NCI-H1048 (cell line): ENCODE measurements around the gene LSMEM2.
"Not testable (repeated sequence)": the region's sequence is repeated elsewhere in the genome, so short reads cannot be mapped to it uniquely, and the experiment has no call there.

Experiments used
- DNase-seq: peaks from one replicate; lab custom pipeline; 2025; lab: John Stamatoyannopoulos, UW

LSMEM2 gene

DNA sequence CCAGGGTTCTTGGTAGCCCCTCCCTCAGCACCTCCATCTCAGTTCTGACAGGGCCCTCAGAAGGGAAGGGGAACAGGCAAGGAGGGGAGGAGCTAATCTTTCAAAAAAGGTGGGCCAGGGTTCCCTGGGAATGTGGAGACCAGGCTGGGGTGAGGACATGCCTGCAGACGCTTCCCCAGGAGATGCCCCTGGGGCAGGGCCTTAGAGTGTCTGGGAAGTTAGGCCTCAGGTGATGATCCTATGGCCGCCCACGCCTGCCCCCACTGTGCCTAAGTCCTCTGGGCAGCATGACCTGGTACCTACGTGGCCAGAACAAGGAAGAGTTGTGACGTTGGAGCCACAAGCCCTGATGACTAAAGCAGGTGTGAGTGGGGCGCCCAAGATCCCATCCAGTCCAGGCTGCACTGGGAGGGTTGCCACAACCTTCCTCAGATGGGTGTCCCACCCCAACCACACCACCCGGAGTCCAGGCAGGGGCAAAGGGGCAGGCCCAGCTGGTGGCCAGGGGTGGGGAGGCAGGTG lies 13.9 kb upstream of the LSMEM2 start:
- DNase-seq, result no peak

DNA sequence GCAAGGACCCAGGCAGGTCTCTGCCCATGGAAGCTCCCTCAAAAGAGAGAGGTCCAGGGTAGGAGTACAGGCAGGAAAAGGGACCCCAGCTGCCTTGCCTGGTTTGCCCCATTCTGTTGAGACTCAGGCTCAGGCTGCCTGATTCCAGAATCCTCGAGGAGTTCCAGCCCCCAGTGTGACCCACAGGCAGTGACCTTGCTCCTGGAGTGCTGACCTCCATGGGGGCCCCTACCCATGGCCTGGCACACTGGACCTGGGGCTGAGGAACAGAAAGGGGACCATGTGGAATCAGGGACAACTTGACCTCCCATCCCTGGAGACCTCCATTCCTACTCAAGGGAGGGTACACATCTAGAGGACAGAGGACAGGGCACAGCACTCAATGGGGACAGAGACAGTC lies 13.3 kb upstream of the LSMEM2 start:
- DNase-seq, result no peak

DNA sequence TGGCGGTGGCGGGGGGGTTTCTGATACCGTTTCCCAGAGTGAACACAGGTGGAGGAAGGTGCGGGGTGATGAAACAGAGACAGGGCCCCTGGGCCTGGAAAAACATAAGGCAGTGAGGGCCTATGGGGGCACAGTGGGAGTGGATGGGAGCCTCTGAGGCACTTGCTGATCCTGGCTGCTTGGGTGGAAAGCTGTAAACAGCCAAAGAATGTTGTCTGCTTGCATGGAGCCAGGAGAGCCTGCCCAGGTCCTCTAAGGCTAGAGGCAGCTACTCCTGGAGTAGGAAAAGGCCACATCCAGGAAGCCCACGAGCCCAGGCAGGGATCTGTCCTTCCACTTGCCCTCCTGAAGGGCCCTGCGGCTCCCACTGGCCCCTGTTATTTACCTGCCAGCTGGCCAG lies 12.9 kb upstream of the LSMEM2 start:
- no peak for DNase-seq

DNA sequence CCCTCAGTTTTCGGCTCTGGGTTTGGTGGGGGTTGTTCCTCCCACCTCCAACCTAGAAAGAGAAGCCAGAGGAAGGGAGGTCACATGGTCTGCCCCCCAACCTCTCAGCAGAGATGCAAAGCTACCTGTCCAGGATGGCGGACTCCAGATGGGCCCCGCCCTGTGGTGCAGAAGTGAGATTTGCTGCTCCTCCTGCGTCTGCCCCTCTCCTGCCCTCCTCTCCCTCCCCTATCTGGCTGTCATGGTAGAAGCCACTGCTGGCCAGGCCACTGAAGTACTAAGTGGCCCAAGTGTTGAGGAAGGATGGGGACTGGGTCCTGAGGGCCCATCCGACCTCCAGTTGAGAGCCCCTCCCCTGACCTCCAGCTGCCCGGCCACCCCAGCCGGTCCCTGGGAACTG lies 12.1 kb upstream of the LSMEM2 start:
- DNase-seq, result no peak

DNA sequence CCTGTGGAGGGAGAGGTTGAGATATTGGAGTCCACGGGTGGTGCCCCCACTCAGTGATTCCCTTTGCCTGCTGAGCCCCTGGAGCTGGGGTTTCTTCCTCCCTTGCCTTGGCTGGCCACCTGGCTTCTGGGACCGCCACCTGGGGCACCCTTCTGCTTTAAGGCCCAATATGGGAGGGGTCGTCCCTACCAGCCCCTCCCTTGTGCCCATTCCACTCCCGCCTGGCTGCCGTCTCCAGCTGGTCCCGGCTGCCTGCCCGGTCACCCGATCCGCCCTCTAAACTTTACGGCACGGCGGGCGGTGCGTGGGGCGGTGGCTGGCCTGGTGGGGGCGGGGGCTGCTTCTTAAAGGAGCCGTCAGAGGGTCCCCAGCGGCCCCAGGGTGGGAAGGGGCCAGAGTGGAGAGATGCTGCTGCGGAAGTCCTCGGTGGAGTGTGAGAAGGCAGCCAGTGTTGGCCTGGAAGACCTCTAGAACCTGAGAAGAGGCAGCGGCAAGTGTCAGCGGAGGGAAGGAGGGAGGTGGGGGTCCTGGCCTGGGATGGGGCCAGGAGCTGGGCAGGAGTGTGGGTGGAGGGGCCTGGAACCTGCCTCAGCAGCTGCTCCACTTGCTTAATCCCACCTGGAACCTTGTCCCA lies 11.5 kb upstream of the LSMEM2 start:
- no peak for DNase-seq

DNA sequence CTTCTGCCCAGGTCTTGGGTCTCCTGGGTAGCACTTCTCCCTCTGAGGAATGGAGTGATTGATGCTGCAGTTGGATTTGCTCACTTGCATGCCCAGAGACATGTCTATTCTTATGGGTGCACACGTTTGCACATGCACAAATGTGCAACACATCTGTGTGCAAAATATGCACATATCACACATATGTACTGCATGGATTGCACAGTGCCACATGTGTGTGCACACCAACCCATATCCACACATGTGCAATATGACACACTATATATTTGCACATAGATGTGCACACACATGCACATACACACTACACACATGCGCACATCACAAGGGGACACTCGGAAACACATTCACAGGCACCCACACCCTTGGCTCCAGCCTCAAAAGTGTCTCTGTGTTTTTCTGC lies 10.6 kb upstream of the LSMEM2 start:
- DNase-seq, result no peak

DNA sequence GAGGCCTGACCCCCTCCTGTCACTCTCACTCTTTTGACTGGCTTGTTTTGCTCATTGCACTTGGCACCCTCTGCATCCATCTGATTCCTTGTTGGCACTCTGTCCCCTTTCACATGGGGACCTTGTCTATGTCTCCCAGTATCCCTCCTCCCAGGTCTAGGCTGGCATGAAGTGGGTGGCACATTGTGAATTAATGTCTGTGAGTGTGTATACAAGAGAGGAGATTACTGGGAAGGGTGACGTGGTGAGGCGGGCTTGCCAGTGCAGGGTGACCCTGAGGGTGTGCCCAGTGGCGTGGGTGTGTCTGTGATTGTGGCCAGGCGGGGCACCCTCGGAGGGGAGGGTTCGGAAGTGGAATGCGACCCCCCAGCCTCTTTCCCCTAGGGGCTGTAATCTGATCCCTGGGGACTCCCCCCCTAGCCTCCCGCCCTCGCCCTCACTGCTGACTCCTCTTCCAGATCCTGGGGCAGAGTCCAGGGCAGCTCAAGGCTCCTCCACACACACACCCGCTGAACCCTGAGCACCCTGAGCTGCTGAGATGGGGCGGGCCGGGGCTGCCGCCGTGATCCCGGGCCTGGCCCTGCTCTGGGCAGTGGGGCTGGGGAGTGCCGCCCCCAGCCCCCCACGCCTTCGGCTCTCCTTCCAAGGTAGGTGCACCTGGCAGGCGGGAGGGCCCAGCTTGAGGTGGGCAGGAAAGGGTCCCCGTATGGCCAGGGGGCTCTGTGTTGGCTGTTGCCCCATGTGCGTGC lies 10.0 kb upstream of the LSMEM2 start, which contains the start of gene SEMA3B:
Gene SEMA3B (plus strand): TSS at position 445 of the 749 bp plus-strand sequence. CDS start 94 bp downstream, at position 539.
- no peak for DNase-seq

DNA sequence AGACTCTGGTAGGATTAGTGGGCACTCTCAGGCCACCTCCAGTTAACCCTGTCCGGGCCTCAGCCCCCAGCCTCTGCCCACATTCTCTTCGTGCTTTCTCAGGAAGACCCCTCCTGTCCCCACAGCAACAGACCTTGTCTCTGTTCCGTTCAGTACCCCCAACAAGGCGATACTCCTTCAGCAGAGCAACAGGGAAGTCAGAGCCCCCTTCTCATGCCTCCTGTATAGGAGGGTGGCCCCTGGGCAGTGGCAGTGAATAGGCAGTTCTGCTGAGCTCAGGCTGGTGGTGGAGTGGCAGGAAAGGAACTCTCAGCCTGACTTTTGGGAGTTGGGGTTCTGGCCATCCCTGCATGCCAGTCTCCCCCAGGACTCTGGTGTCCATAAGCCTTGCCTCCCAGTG lies 9.4 kb upstream of the LSMEM2 start:
- no peak for DNase-seq

DNA sequence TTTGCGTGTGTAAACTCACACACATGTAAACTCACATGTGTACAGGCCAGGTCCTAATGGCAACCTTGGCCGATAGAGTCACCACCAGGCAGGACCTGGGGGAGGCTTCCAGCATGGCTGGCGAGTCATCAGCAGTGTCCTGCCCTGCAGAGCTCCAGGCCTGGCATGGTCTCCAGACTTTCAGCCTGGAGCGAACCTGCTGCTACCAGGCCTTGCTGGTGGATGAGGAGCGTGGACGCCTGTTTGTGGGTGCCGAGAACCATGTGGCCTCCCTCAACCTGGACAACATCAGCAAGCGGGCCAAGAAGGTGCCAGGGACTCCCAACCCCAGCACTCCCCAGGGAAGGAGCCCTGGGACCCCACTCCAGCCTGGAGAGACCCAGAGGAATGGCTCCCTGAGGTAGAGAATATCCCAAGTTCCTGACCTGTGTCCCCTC lies 8.9 kb upstream of the LSMEM2 start:
- no peak for DNase-seq

DNA sequence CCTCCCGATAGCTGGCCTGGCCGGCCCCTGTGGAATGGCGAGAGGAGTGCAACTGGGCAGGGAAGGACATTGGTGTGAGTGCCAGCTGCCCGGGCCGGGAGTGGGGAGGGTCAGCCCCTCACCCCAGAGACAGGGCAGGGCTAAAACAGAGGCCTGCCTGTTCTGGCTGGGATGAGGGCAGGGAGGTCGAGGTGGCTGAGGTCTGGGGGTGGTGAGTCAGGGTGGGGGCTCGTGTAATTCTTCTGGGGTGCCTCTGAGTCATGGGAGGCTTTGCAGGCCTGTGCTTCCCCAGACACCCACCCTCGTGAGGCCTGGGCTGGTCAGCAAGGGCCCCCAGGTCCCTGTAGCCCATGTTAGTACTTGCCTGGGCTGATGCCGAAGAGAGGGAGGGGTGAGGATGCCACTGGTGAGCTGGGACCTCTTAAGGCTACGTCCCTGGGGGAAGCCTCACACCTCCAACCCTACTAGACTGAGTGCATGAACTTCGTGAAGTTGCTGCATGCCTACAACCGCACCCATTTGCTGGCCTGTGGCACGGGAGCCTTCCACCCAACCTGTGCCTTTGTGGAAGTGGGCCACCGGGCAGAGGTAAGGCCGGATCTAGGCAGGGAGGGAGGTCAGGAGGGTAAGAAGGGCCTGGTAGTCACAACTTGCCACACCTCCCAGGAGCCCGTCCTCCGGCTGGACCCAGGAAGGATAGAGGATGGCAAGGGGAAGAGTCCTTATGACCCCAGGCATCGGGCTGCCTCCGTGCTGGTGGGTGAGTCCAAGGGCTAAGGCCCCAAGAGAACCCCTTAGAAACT lies 8.3 kb upstream of the LSMEM2 start:
- no peak for DNase-seq

DNA sequence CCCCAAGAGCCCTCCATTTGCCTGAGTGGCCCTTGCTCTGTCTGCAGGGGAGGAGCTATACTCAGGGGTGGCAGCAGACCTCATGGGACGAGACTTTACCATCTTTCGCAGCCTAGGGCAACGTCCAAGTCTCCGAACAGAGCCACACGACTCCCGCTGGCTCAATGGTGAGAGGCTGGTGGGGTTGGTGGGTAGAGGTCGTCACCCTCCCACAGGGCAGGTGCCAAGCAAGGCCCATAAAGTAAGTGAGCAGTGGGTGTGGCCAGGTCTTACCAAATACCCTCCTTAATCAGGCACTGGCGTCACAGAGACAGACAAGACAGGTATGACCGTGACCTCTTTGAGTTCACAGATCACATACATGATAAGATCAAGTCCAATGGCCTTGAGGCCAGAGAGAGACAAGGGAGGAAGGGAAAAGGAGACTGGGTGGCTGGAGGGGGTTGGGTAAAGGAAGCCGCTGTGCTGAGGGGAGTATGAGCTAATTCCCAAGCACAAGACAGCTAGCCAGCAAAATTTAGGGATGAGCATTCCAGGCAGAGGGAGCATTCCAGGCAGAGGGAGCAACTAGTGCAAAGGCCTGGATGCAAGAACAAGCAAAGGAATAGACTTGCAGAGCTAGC lies 7.5 kb upstream of the LSMEM2 start:
- no peak for DNase-seq

DNA sequence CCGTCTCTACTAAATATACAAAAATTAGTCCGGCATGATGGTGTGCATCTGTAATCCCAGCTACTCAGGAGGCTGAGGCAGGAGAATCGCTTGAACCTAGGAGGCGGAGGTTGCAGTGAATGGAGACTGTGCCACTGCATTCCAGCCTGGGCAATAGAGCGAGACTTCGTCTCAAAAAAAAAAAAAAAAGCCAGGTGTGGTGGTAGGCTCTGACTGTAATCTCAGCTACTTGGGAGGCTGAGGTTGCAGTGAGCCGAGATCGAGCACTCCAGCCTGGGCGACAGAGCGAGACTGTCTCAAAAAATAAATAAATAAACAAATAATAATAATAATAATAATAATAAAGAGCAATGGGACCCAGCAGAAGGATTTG lies 6.4 kb upstream of the LSMEM2 start:
- DNase-seq, result not testable (repeated sequence)

DNA sequence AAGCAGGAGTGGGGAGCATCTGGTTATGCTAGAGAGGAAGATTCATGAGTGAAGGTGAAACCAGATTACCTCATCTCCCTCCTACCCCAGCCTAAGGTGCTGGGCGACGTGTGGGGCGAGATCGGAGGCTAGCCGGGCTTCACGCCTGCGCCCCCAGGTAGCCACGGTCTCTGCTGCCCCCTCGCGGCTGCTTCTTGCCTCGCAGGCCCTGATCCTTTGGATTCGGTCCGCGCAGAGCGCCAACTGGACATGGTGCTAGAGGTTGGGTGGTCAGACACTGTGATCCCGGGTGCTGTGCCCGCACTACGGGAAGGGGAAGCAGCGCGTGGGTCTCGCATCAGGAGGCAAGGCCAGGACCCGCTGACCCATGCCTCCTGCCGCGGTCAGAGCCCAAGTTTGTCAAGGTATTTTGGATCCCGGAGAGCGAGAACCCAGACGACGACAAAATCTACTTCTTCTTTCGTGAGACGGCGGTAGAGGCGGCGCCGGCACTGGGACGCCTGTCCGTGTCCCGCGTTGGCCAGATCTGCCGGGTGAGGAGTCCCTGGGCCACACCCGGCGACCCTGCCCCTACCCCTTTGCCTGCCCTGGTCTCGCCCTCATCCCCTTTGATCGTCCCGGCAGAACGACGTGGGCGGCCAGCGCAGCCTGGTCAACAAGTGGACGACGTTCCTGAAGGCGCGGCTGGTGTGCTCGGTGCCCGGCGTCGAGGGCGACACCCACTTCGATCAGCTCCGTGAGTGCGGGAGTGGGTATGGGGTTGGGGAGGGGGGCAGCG lies 5.8 kb upstream of the LSMEM2 start:
- DNase-seq, result peak; percentile 51

DNA sequence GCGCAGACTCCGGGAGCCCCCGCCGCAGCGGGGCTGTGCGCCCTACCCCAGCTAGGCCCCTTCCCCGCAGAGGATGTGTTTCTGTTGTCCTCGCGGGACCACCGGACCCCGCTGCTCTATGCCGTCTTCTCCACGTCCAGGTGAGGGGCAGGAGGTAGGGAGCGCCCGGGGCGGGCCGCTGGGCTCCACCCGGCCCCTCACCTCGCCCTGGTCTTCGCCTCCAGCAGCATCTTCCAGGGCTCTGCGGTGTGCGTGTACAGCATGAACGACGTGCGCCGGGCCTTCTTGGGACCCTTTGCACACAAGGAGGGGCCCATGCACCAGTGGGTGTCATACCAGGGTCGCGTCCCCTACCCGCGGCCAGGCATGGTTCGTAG lies 5.2 kb upstream of the LSMEM2 start:
- DNase-seq, result no peak

DNA sequence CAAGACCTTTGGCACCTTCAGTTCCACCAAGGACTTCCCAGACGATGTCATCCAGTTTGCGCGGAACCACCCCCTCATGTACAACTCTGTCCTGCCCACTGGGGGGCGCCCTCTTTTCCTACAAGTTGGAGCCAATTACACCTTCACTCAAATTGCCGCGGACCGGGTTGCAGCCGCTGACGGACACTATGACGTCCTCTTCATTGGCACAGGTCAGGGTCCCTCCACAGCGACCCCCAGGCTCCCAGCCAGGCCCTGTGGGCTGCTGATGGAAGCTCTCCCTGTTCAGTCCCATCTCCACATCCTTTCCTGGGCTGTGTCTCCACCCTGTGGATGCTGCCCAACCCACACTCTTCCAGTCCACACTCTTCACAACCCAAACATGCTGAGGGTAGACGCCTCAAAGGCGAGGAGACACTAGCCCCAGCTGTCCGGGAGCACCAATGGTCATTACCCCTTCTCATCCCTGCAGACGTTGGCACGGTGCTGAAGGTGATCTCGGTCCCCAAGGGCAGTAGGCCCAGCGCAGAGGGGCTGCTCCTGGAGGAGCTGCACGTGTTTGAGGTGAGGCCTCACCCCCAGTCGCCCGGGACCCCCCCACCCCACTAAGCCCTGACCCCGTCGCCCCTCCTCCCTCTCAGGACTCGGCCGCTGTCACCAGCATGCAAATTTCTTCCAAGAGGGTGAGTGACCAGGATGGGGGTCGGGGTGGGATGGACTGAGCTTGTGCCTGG lies 4.3 kb upstream of the LSMEM2 start:
- peak; percentile 44 for DNase-seq

DNA sequence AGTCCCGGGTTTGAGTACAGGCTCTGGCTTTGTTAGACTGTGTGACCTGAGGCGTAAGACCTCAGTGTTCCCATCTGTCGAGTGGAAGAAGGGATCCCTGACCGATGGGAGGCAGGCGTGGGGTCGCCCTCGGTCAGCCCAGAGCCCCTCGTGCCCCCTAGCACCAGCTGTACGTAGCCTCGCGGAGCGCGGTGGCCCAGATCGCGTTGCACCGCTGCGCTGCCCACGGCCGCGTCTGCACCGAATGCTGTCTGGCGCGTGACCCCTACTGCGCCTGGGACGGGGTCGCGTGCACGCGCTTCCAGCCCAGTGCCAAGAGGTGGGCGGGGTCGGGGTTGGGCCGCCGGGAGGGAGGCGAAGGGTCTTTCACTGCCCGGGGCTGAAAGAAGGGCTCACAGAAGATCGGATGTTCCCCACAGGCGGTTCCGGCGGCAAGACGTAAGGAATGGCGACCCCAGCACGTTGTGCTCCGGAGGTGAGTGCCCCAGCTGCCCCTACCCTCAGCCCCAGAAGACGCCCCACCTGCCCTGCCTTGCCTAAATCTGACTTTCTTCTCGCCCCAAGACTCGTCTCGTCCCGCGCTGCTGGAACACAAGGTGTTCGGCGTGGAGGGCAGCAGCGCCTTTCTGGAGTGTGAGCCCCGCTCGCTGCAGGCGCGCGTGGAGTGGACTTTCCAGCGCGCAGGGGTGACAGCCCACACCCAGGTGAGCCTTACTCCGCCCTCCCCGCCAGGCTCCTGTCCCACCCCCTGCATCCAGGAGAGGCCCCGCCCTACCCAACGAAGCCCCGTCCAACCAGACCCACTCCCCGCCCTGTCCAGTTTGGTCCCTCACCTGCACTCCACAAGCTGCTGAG lies 3.5 kb upstream of the LSMEM2 start:
- no peak for DNase-seq

DNA sequence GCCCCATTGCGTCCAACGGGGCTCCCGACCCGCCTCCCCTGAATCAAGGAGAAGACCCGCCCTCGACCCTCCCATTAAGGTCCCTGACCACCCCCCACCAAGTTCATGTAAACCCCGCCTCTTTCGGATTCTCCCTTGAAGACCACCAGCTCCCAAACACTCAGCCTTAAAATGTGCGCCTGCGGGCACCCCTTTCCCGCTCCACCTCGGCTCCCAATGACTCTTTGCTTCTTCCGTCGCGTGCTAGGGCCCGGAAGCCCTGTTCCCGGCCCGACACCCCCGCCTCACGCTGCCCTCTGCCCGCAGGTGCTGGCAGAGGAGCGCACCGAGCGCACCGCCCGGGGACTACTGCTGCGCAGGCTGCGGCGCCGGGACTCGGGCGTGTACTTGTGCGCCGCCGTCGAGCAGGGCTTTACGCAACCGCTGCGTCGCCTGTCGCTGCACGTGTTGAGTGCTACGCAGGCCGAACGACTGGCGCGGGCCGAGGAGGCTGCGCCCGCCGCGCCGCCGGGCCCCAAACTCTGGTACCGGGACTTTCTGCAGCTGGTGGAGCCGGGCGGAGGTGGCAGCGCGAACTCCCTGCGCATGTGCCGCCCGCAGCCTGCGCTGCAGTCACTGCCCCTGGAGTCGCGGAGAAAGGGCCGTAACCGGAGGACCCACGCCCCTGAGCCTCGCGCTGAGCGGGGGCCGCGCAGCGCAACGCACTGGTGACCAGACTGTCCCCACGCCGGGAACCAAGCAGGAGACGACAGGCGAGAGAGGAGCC lies 2.7 kb upstream of the LSMEM2 start:
- no peak for DNase-seq

DNA sequence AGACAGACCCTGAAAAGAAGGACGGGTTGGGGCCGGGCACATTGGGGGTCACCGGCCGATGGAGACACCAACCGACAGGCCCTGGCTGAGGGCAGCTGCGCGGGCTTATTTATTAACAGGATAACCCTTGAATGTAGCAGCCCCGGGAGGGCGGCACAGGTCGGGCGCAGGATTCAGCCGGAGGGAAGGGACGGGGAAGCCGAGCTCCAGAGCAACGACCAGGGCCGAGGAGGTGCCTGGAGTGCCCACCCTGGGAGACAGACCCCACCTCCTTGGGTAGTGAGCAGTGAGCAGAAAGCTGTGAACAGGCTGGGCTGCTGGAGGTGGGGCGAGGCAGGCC lies 2.2 kb upstream of the LSMEM2 start:
- no peak for DNase-seq
